OCI-LY3 (cell line): ENCODE results near the gene HBE1.
"Not testable (repeated sequence)": the region's sequence is repeated elsewhere in the genome, so short reads cannot be mapped to it uniquely, and the experiment has no call there.

Source experiments
- H2AFZ ChIP-seq: fragments of 200-600, 300-600 bp; shearing (Covaris generic); 2 replicates; pipeline ENCODE4 v1.6.0; 2014; ENCODE audit warnings: antibody characterized with exemption, low read depth, low read length
- H3K27ac ChIP-seq: fragments of 200-600, 300-600 bp; sonication (generic); 2 replicates; pipeline ENCODE4 v1.5.1; 2014; ENCODE audit warnings: mild to moderate bottlenecking, low read length, moderate library complexity, mixed read lengths
- H3K27me3 ChIP-seq: fragments of 200-600, 300-600 bp; sonication (generic); 2 replicates; pipeline ENCODE4 v1.6.1; 2014; ENCODE audit warnings: low read depth, low read length, mixed read lengths
- H3K36me3 ChIP-seq: fragments of 200-600, 300-600 bp; sonication (generic); replicated peaks from 2 replicates; pipeline ENCODE3; 2014; ENCODE audit warnings: low read depth, low read length, mixed read lengths
- H3K4me1 ChIP-seq: fragments of 300-600, 200-600 bp; sonication (generic); 2 replicates; pipeline ENCODE4 v1.6.1; 2014; ENCODE audit warnings: low read length, mixed read lengths
- H3K4me2 ChIP-seq: fragments of 200-600, 300-600 bp; sonication (generic); 2 replicates; pipeline ENCODE4 v1.6.1; 2014; ENCODE audit warnings: low read length, mixed read lengths
- H3K4me3 ChIP-seq: fragments of 300-600, 200-600 bp; sonication (generic); 2 replicates; pipeline ENCODE4 v1.5.1; 2014; ENCODE audit warnings: antibody characterized with exemption, mild to moderate bottlenecking, low read length, moderate library complexity
- H3K79me2 ChIP-seq: fragments of 300-600, 200-600 bp; shearing (Covaris generic); 2 replicates; pipeline ENCODE4 v1.6.1; 2014; ENCODE audit warnings: mild to moderate bottlenecking, low read length, mixed read lengths
- H3K9ac ChIP-seq: fragments of 300-600, 200-600 bp; shearing (Covaris generic); 2 replicates; pipeline ENCODE4 v1.6.0; 2014; ENCODE audit warnings: mild to moderate bottlenecking, low read length, moderate library complexity
- H3K9me3 ChIP-seq: fragments of 200-600, 300-600 bp; shearing (Covaris generic); 2 replicates; pipeline ENCODE4 v1.6.1; 2014; ENCODE audit warnings: low read length, mixed read lengths; ENCODE audit not compliant: insufficient read depth
- H4K20me1 ChIP-seq: fragments of 200-600, 300-600 bp; sonication (generic); 2 replicates; pipeline ENCODE4 v1.6.1; 2016; ENCODE audit warnings: low read length, mixed read lengths; ENCODE audit not compliant: insufficient read depth
- CTCF ChIP-seq: fragments of 200-600, 300-600 bp; sonication (generic); IDR thresholded peaks from 2 replicates; pipeline ENCODE4 v1.5.1; 2014; ENCODE audit warnings: antibody characterized with exemption, low read length, low read depth
- EZH2phosphoT487 ChIP-seq: fragments of 200-600 bp; shearing (Covaris generic); IDR thresholded peaks from 2 replicates; pipeline ENCODE4 v1.6.1; 2018; ENCODE audit warnings: antibody characterized with exemption, mixed run types, low read depth

HBE1 gene

GRCh38 chr11:5300251-5300650, 30.5 kb upstream of the HBE1 start:
- no peaks in the 10 kb centered on the region for H3K9me3 ChIP-seq
- H3K36me3 ChIP-seq: no peaks in the 10 kb centered on the region
- 0 out of 2 replicates have a peak, but pooled peaks cover 3% of the 10 kb centered on the region for H3K27me3 ChIP-seq
- H3K4me1 ChIP-seq: no peaks in the 10 kb centered on the region; the same call in 1 of the 2 replicates
- no peak for TF ChIP-seq CTCF
- no peak for TF ChIP-seq EZH2phosphoT487
- H3K79me2 ChIP-seq: no peaks in the 10 kb centered on the region
- H3K4me2 ChIP-seq: no peak overlapping the region
- no peak overlapping the region for H3K4me3 ChIP-seq
- H3K27ac ChIP-seq: no peak overlapping the region
- H4K20me1 ChIP-seq: no peaks in the 10 kb centered on the region
- H3K9ac ChIP-seq: no peak overlapping the region
- no peak overlapping the region for H2AFZ ChIP-seq

GRCh38 chr11:5298451-5298850, 28.7 kb upstream of the HBE1 start:
- no peaks in the 10 kb centered on the region for H3K79me2 ChIP-seq
- no peak overlapping the region for H3K27ac ChIP-seq
- TF ChIP-seq CTCF (no peak), EZH2phosphoT487 (no peak)
- H2AFZ ChIP-seq: no peak overlapping the region
- H3K4me2 ChIP-seq: no peak overlapping the region
- no peak overlapping the region for H3K9ac ChIP-seq
- no peaks in the 10 kb centered on the region for H4K20me1 ChIP-seq
- no peaks in the 10 kb centered on the region for H3K9me3 ChIP-seq
- 0 out of 2 replicates have a peak, but pooled peaks cover 3% of the 10 kb centered on the region for H3K27me3 ChIP-seq
- H3K4me3 ChIP-seq: no peak overlapping the region
- no peaks in the 10 kb centered on the region for H3K36me3 ChIP-seq
- H3K4me1 ChIP-seq: no peaks in the 10 kb centered on the region; the same call in 1 of the 2 replicates

GRCh38 chr11:5297721-5298323, 28.1 kb upstream of the HBE1 start:
- Histone ChIP-seq H3K27ac (no peak overlapping the region), H3K27me3 (0 out of 2 replicates have a peak, but pooled peaks cover 3% of the 10 kb centered on the region), H4K20me1 (no peaks in the 10 kb centered on the region), H3K79me2 (no peaks in the 10 kb centered on the region), H2AFZ (no peak overlapping the region), H3K36me3 (no peaks in the 10 kb centered on the region), H3K9me3 (no peaks in the 10 kb centered on the region), H3K4me3 (no peak overlapping the region), H3K4me2 (no peak overlapping the region), H3K9ac (no peak overlapping the region), H3K4me1 (peaks cover 4% of the 10 kb centered on the region)
- TF ChIP-seq CTCF: no peak
- TF ChIP-seq EZH2phosphoT487: no peak

GRCh38 chr11:5294342-5294995, 24.7 kb upstream of the HBE1 start:
- not testable (repeated sequence) for H3K36me3 ChIP-seq, H3K79me2 ChIP-seq, H2AFZ ChIP-seq, H3K9me3 ChIP-seq, H3K27ac ChIP-seq, H3K4me2 ChIP-seq, H4K20me1 ChIP-seq, H3K4me3 ChIP-seq, H3K27me3 ChIP-seq, H3K9ac ChIP-seq
- H3K4me1 ChIP-seq: peaks cover 20% of the 10 kb centered on the region
